Adrenal gland (tissue), 5 donors: Measurements from ENCODE around the gene DAAM2.

Experiments used
- POLR2A ChIP-seq, 2 donors: fragments of 450-650 bp; IDR thresholded peaks; one replicate each; pipeline ENCODE4 v1.6.1; 2017; ENCODE audit warnings: antibody characterized with exemption in 2 of 2, mild to moderate bottlenecking in 2 of 2, moderate library complexity in 1 of 2
- TF ChIP-seq, protein P1 (sequence below), 6 experiments: fragments of 450-650 bp in 4 of 6; fragments of 200-600 bp in 2 of 6; sonication (generic) in 1 of 6; IDR thresholded peaks; 1 replicate in 5 of 6; 2 replicates in 1 of 6; pipeline versions ENCODE4 v1.5.1 to v1.8.0; 2016 to 2021; ENCODE audit warnings: antibody characterized with exemption in 6 of 6, mild to moderate bottlenecking in 2 of 6, moderate library complexity in 1 of 6
- donor health status: DM: no; HTN: no; CAD: no.

GRCh38 chr6:39820553-39820952 is 28.4 kb downstream of the DAAM2 start:
- TF ChIP-seq, protein P1, sequence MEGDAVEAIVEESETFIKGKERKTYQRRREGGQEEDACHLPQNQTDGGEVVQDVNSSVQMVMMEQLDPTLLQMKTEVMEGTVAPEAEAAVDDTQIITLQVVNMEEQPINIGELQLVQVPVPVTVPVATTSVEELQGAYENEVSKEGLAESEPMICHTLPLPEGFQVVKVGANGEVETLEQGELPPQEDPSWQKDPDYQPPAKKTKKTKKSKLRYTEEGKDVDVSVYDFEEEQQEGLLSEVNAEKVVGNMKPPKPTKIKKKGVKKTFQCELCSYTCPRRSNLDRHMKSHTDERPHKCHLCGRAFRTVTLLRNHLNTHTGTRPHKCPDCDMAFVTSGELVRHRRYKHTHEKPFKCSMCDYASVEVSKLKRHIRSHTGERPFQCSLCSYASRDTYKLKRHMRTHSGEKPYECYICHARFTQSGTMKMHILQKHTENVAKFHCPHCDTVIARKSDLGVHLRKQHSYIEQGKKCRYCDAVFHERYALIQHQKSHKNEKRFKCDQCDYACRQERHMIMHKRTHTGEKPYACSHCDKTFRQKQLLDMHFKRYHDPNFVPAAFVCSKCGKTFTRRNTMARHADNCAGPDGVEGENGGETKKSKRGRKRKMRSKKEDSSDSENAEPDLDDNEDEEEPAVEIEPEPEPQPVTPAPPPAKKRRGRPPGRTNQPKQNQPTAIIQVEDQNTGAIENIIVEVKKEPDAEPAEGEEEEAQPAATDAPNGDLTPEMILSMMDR (IDR thresholded peaks at IDR 0.05), result no peak
- TF ChIP-seq POLR2A (IDR thresholded peaks at IDR 0.05), result no peak
